HUES64 (cell line): ENCODE results near the gene FUT4.
A peak's percentile ranks its signal among the peaks of the same experiment; 100 is the strongest.

Experiments
- H3K27ac ChIP-seq: 2 replicates; pipeline ENCODE4 v1.7.0; 2013; ENCODE audit warnings: low read depth, low read length, inconsistent platforms
- H3K27me3 ChIP-seq: 2 replicates; pipeline ENCODE4 v1.6.1; 2013; ENCODE audit warnings: mild to moderate bottlenecking, low read length; ENCODE audit not compliant: insufficient read depth
- H3K36me3 ChIP-seq: 2 replicates; pipeline ENCODE4 v1.6.1; 2013; ENCODE audit warnings: mild to moderate bottlenecking, low read length; ENCODE audit not compliant: insufficient read depth
- H3K4me1 ChIP-seq: 2 replicates; pipeline ENCODE4 v1.6.1; 2013; ENCODE audit warnings: mild to moderate bottlenecking, low read length, moderate library complexity; ENCODE audit not compliant: insufficient read depth
- H3K4me3 ChIP-seq: 2 replicates; pipeline ENCODE4 v1.5.1; 2013; ENCODE audit warnings: mild to moderate bottlenecking, low read length, moderate library complexity
- H3K9ac ChIP-seq: 2 replicates; pipeline ENCODE4 v1.6.1; 2013; ENCODE audit warnings: mild to moderate bottlenecking, low read depth, low read length
- H3K9me3 ChIP-seq: 2 replicates; pipeline ENCODE4 v1.6.1; 2013; ENCODE audit warnings: low read depth, low read length; ENCODE audit not compliant: insufficient read depth
- WGBS: fragments of 150-250, 120-280 bp; methylation state at CpG from one replicate; pipeline ENCODE4 v1.1.7; 2013; ENCODE audit warnings: missing lambda C conversion rate; 5-methylcytosine and 5-hydroxymethylcytosine counted together

The FUT4 gene

DNA sequence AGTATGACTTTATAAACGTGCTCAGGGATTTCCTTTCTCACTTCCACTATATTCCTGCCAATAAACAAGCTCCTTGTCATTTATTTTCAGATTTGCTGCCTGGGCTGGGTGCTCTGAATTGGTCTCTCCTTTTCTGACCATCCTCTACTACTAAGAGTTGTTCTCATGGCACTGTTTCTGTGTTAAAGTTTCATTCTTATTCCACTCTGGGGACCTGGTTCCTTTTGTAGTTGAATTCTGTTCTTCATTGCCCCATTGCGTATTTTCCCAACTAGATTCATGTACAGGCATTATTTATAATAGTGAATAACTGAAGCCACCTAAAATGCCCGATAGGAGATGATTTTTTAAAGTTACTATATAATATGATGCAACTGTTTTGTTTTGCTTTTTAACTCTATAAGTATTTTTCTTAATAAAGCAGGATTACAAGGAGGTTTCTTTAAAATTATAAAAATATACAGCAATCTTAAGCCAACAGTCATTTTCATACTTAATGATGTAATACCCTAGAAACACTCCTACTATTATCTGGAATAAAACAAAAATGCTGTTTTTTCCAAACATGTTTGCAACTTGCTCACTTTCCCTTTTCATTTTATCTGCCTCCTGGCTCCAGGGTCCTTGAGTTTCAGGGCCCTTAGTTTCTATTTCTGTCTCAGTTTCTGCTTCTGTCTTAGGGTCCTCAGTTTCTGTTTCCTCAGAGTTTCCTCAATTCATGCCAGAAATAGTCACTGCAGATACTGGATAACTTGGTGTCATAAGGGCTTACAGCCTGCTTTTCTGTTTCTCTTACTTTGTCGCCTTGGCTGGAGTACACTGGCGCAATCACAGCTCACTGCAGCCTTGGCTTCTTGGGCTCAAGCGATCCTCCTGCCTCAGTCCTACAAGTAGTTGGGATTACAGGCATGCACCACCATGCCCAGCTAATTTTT lies 9.8 kb upstream of the FUT4 start:
- H3K9me3 ChIP-seq: no peaks in the 10 kb centered on the region
- H3K9ac ChIP-seq: no peak overlapping the region
- no peaks in the 10 kb centered on the region for H3K36me3 ChIP-seq
- peaks cover 3% of the 10 kb centered on the region; the same call in 1 of the 2 replicates for H3K27me3 ChIP-seq
- no peak overlapping the region for H3K4me3 ChIP-seq
- H3K4me1 ChIP-seq: no peaks in the 10 kb centered on the region
- no peak overlapping the region for H3K27ac ChIP-seq
- 82% methylated on average over 4 of the region's 6 CpGs for WGBS

DNA sequence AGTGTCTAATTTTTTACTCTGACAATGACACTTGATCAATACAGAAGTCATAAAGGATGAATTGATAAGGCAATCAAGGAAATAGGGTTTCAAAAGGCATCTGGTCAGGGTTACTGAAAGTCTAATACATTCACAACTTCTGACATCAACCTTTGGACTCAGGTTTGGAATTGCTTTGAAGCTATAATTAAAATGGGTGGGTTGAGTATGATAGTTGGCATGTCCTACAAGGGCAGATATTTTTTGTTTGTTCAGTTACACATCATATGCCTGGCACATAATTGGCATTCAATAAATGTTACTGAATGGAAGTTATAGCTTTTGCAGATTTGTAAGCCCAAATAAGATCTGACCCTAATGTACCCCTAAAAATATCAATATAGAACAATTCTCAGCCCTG lies 7.3 kb upstream of the FUT4 start:
- H3K27me3 ChIP-seq: peaks cover 7% of the 10 kb centered on the region; the same call in 1 of the 2 replicates
- no peak overlapping the region for H3K9ac ChIP-seq
- H3K4me1 ChIP-seq: no peaks in the 10 kb centered on the region
- H3K4me3 ChIP-seq: no peak overlapping the region
- H3K36me3 ChIP-seq: no peaks in the 10 kb centered on the region
- no peaks in the 10 kb centered on the region for H3K9me3 ChIP-seq
- no peak overlapping the region for H3K27ac ChIP-seq

DNA sequence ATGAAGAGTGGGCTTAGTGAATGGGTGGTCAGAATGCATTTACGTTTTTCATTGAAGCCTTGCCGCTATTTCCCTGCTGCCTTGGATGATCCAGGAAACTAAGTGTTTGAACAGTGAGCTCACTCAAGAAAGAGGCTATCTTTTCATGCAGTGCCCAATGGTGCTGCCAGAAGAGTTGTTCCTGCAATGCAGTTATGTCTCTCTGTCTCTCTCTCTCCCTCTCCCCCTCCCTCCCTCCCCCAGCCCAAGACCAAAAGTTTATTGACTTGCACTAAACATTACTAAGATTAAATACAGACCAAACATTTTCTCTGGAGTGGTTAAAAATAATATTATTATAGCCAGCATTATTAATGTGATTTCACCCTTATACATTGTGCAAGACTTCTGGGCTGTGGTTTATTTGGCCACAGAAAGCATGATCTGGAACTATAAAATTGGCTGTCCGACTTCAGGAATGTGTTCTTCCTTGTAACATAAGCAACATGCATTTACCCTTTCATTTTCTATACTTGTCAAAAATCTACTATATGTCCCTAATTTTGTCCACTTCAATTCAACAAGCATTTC lies 6.6 kb upstream of the FUT4 start:
- no peak overlapping the region for H3K4me3 ChIP-seq
- 87% methylated on average over 3 of the region's 3 CpGs for WGBS
- no peak overlapping the region for H3K27ac ChIP-seq
- peaks cover 7% of the 10 kb centered on the region; the same call in 1 of the 2 replicates for H3K27me3 ChIP-seq
- H3K9me3 ChIP-seq: no peaks in the 10 kb centered on the region
- no peak overlapping the region for H3K9ac ChIP-seq
- no peaks in the 10 kb centered on the region for H3K36me3 ChIP-seq
- H3K4me1 ChIP-seq: no peaks in the 10 kb centered on the region

DNA sequence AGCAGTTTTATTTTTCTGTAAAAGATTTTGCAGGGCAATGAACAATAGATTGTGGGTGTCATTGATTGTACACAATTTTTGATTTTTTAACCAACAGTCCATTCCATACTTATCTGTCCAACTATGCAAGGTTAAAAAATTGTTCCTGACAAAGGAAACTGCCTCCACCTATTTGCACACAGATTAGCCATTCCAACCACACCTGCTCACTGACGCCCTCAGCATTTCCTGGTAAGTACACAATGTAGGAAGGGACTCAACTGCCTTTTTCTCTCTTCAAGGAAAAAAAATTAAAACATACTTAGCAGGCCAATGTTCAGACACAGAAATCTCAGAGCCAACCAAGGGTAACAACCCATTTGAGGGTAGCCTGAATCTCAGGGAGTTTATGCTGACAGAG lies 4.3 kb upstream of the FUT4 start:
- no peak overlapping the region for H3K27ac ChIP-seq
- no peak overlapping the region for H3K9ac ChIP-seq
- no peaks in the 10 kb centered on the region for H3K36me3 ChIP-seq
- 0 out of 2 replicates have a peak, but pooled peaks cover 4% of the 10 kb centered on the region for H3K4me1 ChIP-seq
- 25% methylated on average over 1 of the region's 1 CpG for WGBS
- peaks cover 19% of the 10 kb centered on the region for H3K27me3 ChIP-seq
- H3K9me3 ChIP-seq: no peaks in the 10 kb centered on the region
- H3K4me3 ChIP-seq: no peak overlapping the region

DNA sequence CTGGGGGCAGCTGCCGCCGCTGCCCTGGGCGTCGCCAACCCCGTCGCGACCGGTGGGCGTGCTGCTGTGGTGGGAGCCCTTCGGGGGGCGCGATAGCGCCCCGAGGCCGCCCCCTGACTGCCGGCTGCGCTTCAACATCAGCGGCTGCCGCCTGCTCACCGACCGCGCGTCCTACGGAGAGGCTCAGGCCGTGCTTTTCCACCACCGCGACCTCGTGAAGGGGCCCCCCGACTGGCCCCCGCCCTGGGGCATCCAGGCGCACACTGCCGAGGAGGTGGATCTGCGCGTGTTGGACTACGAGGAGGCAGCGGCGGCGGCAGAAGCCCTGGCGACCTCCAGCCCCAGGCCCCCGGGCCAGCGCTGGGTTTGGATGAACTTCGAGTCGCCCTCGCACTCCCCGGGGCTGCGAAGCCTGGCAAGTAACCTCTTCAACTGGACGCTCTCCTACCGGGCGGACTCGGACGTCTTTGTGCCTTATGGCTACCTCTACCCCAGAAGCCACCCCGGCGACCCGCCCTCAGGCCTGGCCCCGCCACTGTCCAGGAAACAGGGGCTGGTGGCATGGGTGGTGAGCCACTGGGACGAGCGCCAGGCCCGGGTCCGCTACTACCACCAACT lies 1.0 kb downstream of the FUT4 start:
- H3K27me3 ChIP-seq: peaks cover 50% of the 10 kb centered on the region
- peaks cover 13% of the 10 kb centered on the region for H3K4me1 ChIP-seq
- H3K27ac ChIP-seq: no peak overlapping the region
- H3K4me3 ChIP-seq: peak overlapping the region; percentile 64
- H3K36me3 ChIP-seq: no peaks in the 10 kb centered on the region
- 8% methylated on average over 59 of the region's 59 CpGs for WGBS
- peak overlapping the region; percentile 48 for H3K9ac ChIP-seq
- no peaks in the 10 kb centered on the region for H3K9me3 ChIP-seq

DNA sequence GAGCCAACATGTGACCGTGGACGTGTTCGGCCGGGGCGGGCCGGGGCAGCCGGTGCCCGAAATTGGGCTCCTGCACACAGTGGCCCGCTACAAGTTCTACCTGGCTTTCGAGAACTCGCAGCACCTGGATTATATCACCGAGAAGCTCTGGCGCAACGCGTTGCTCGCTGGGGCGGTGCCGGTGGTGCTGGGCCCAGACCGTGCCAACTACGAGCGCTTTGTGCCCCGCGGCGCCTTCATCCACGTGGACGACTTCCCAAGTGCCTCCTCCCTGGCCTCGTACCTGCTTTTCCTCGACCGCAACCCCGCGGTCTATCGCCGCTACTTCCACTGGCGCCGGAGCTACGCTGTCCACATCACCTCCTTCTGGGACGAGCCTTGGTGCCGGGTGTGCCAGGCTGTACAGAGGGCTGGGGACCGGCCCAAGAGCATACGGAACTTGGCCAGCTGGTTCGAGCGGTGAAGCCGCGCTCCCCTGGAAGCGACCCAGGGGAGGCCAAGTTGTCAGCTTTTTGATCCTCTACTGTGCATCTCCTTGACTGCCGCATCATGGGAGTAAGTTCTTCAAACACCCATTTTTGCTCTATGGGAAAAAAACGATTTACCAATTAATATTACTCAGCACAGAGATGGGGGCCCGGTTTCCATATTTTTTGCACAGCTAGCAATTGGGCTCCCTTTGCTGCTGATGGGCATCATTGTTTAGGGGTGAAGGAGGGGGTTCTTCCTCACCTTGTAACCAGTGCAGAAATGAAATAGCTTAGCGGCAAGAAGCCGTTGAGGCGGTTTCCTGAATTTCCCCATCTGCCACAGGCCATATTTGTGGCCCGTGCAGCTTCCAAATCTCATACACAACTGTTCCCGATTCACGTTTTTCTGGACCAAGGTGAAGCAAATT lies 1.8 kb downstream of the FUT4 start:
- Histone ChIP-seq H3K36me3 (no peaks in the 10 kb centered on the region), H3K9me3 (no peaks in the 10 kb centered on the region), H3K27me3 (peaks cover 47% of the 10 kb centered on the region), H3K27ac (no peak overlapping the region), H3K4me3 (peak overlapping the region; percentile 64), H3K9ac (peak overlapping the region; percentile 48), H3K4me1 (peaks cover 13% of the 10 kb centered on the region)
- 48% methylated on average over 54 of the region's 54 CpGs for WGBS

DNA sequence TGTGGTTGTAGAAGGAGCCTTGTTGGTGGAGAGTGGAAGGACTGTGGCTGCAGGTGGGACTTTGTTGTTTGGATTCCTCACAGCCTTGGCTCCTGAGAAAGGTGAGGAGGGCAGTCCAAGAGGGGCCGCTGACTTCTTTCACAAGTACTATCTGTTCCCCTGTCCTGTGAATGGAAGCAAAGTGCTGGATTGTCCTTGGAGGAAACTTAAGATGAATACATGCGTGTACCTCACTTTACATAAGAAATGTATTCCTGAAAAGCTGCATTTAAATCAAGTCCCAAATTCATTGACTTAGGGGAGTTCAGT lies 2.4 kb downstream of the FUT4 start:
- Histone ChIP-seq H3K9ac (no peak overlapping the region; the same call in 1 of the 2 replicates), H3K27ac (no peak overlapping the region), H3K9me3 (no peaks in the 10 kb centered on the region), H3K36me3 (no peaks in the 10 kb centered on the region), H3K27me3 (peaks cover 46% of the 10 kb centered on the region), H3K4me3 (peak overlapping the region; percentile 64), H3K4me1 (peaks cover 13% of the 10 kb centered on the region)
- 63% methylated on average over 2 of the region's 2 CpGs for WGBS

DNA sequence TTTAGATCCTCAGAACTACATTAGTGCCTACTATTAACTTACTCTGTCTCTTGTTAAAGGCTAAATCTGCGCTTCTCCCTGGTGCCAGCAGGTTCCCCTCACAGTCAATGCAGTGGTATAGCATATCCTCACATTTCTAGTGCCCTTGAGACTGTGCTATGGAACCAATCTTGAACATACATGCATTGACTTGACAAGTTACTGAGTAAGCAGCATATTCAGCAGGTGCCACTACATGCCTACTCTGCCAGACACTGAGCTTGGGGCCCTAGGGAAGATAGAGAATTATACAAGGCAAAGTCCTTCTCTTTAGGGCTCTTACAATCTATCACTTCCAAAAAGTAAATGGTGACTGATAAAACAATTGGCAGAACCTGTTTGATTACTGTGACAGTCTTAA lies 3.2 kb downstream of the FUT4 start:
- WGBS: 90% methylated on average over 1 of the region's 1 CpG

DNA sequence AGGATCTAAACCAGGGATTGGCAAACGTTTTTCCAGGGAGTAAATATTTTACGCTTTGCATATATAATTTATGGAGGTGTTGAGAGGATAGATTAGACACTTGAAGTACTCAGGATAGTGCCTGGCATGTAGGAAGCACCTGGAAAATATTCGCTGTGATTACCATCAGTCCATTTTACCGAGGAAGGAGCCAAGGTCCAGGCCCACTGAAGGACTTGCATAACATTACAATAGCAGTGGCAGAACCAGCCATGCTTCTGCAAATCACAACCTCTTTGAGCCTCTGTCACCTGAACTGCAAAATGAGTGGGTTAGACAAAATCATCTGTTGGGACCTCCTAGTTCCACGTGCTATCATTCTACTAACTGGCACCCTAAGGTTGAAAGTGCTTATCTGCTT lies 5.4 kb downstream of the FUT4 start:
- H3K27me3 ChIP-seq: peaks cover 37% of the 10 kb centered on the region
- no peak overlapping the region for H3K4me3 ChIP-seq
- H3K4me1 ChIP-seq: peaks cover 9% of the 10 kb centered on the region
- H3K27ac ChIP-seq: no peak overlapping the region
- H3K9ac ChIP-seq: no peak overlapping the region
- no peaks in the 10 kb centered on the region for H3K36me3 ChIP-seq
- WGBS: 88% methylated on average over 5 of the region's 5 CpGs
- no peaks in the 10 kb centered on the region for H3K9me3 ChIP-seq

More for the DNA sequence above, 3.2 kb downstream of the FUT4 start:
- Histone ChIP-seq H3K36me3 (no peaks in the 10 kb centered on the region), H3K4me1 (peaks cover 13% of the 10 kb centered on the region), H3K27me3 (peaks cover 46% of the 10 kb centered on the region), H3K27ac (no peak overlapping the region), H3K9ac (no peak overlapping the region), H3K4me3 (0 out of 2 replicates have a peak overlapping the region, but pooled peaks have one; percentile 5), H3K9me3 (no peaks in the 10 kb centered on the region)

DNA sequence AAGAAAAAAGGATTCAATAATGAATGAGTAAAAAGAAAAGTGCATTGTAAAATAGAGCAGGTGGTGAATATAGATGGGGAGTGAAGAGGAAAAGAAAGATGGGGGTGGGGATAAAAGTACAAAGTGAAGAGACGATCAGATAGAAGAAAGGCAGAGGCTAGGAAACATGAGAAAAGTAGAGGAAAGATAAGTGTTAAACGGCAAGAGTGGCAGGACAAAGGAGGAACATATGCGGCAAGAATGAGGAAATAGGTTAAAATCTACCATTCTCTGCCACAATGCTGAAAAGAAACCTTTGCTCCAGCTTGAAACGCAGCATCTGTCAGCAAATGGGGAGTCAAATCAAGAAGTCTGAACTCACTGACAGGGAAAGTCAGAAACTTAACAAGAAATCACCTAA lies 6.8 kb downstream of the FUT4 start:
- peaks cover 24% of the 10 kb centered on the region for H3K27me3 ChIP-seq
- H3K36me3 ChIP-seq: no peaks in the 10 kb centered on the region
- H3K27ac ChIP-seq: no peak overlapping the region
- no peak overlapping the region for H3K4me3 ChIP-seq
- peaks cover 9% of the 10 kb centered on the region for H3K4me1 ChIP-seq
- 94% methylated on average over 4 of the region's 4 CpGs for WGBS
- no peaks in the 10 kb centered on the region for H3K9me3 ChIP-seq
- no peak overlapping the region for H3K9ac ChIP-seq
